DND-41 (cell line): ENCODE results near the gene CLIP3.

Experiments used
- ATAC-seq: fragments of 200-7000 bp; cut with Tn5 transposase; 3 replicates; pipeline ENCODE4 v1.9.1; 2021; ENCODE audit warnings: low read depth; ENCODE audit not compliant: insufficient read depth
- DNase-seq: peaks from one replicate; pipeline ENCODE4 v3.0.0-alpha.2; 2020
- H2AFZ ChIP-seq: 2 replicates; pipeline ENCODE4 v1.6.0; 2012; ENCODE audit warnings: low read depth, low read length
- H3K27ac ChIP-seq: 2 replicates; pipeline ENCODE4 v1.5.1; 2012; ENCODE audit warnings: low read length, inconsistent platforms
- H3K27me3 ChIP-seq: fragments of 200-600 bp; sonication (generic); 2 replicates; pipeline ENCODE4 v1.6.0; 2012; ENCODE audit warnings: low read length, mild to moderate bottlenecking, inconsistent platforms; ENCODE audit not compliant: insufficient read depth, poor library complexity
- H3K36me3 ChIP-seq: 2 replicates; pipeline ENCODE4 v1.5.1; 2012; ENCODE audit warnings: low read length, inconsistent platforms; ENCODE audit not compliant: insufficient read depth
- H3K4me1 ChIP-seq: 2 replicates; pipeline ENCODE4 v1.5.1; 2012; ENCODE audit warnings: mild to moderate bottlenecking, low read length; ENCODE audit not compliant: insufficient read depth
- H3K4me2 ChIP-seq: 2 replicates; pipeline ENCODE4 v1.6.0; 2012; ENCODE audit warnings: mild to moderate bottlenecking, moderate library complexity, low read length, inconsistent platforms; ENCODE audit not compliant: insufficient read depth
- H3K4me3 ChIP-seq, 2 experiments: fragments of 200-600 bp in 1 of 2; shearing (Covaris generic) in 1 of 2; 2 replicates each; pipeline ENCODE4 v1.5.1; 2012 to 2016; ENCODE audit warnings: inconsistent platforms in 2 of 2, low read length in 2 of 2, mild to moderate bottlenecking in 2 of 2, low read depth in 1 of 2, moderate library complexity in 1 of 2
- H3K79me2 ChIP-seq: 2 replicates; pipeline ENCODE4 v1.6.0; 2012; ENCODE audit warnings: low read length, inconsistent platforms; ENCODE audit not compliant: insufficient read depth
- H3K9ac ChIP-seq: 2 replicates; pipeline ENCODE4 v1.6.0; 2012; ENCODE audit warnings: low read depth, mild to moderate bottlenecking, inconsistent platforms, low read length, moderate library complexity
- H3K9me3 ChIP-seq: 2 replicates; pipeline ENCODE4 v1.5.1; 2012; ENCODE audit warnings: low read length, moderate library complexity, mild to moderate bottlenecking, inconsistent platforms; ENCODE audit not compliant: insufficient read depth, severe bottlenecking
- H4K20me1 ChIP-seq: 2 replicates; pipeline ENCODE4 v1.6.0; 2012; ENCODE audit warnings: low read length; ENCODE audit not compliant: insufficient read depth
- EZH2 ChIP-seq: IDR thresholded peaks from 3 replicates; pipeline ENCODE4 v1.6.1; 2012; ENCODE audit warnings: borderline replicate concordance, low read depth, mild to moderate bottlenecking, moderate library complexity, low read length, inconsistent platforms; ENCODE audit not compliant: severe bottlenecking
- TF ChIP-seq, protein P1 (sequence below): IDR thresholded peaks from 2 replicates; pipeline ENCODE4 v1.5.1; 2012; ENCODE audit warnings: borderline replicate concordance, low read length, moderate library complexity, mild to moderate bottlenecking; ENCODE audit not compliant: poor library complexity, severe bottlenecking; ENCODE audit errors: extremely low read depth

The CLIP3 gene

DNA sequence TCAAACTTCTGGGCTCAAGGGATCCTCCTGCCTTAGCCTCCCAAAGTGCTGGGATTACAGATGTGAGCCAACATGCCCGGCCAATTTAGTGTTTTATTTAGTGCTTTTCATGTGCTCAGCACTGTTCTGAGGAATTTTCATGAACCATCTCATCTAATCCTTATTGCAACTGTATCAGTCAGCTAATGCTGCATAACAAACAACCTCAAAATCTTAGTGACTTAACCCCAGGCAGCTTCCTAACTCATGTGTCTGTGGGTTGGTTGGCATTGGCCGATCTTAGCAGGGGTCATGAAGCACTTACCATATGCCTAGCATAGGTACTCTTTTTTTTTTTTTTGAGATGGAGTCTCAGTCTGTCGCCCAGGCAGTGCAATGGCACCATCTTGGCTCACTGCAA lies 43.8 kb downstream of the CLIP3 start:
- no peak for TF ChIP-seq EZH2
- ATAC-seq (no peak), DNase-seq (no peak)
- H3K9ac ChIP-seq: no peak overlapping the region
- no peak overlapping the region for H2AFZ ChIP-seq
- H3K9me3 ChIP-seq: no peaks in the 10 kb centered on the region
- H3K79me2 ChIP-seq: no peaks in the 10 kb centered on the region
- no peaks in the 10 kb centered on the region for H3K4me1 ChIP-seq
- H3K4me3 ChIP-seq: no peak overlapping the region
- no peaks in the 10 kb centered on the region; the same call in 1 of the 2 replicates for H4K20me1 ChIP-seq
- H3K27me3 ChIP-seq: peaks cover 21% of the 10 kb centered on the region
- H3K27ac ChIP-seq: no peak overlapping the region
- no peak overlapping the region for H3K4me2 ChIP-seq
- H3K36me3 ChIP-seq: no peaks in the 10 kb centered on the region

DNA sequence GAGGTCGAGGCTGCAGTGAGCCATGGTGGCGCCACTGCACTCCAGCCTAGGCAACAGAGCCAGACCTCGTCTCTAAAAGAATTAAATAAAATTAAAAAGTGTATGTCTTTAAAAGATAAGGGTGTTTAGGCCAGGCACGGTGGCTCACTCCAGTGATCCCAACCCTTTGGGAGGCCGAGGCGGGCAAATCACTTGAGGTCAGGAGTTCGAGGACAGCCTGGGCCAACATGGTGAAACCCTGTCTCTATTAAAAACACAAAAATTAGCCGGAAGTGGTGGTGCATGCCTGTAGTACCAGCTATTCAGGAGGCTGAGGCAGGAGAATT lies 45.1 kb downstream of the CLIP3 start:
- ATAC-seq (no peak), DNase-seq (no peak)
- Histone ChIP-seq H4K20me1 (no peaks in the 10 kb centered on the region; the same call in 1 of the 2 replicates), H3K4me1 (no peaks in the 10 kb centered on the region), H3K36me3 (no peaks in the 10 kb centered on the region), H3K4me3 (no peak overlapping the region), H3K27ac (no peak overlapping the region), H2AFZ (no peak overlapping the region), H3K27me3 (peaks cover 21% of the 10 kb centered on the region), H3K9me3 (no peaks in the 10 kb centered on the region), H3K4me2 (no peak overlapping the region), H3K79me2 (no peaks in the 10 kb centered on the region), H3K9ac (no peak overlapping the region)
- no peak for TF ChIP-seq EZH2

DNA sequence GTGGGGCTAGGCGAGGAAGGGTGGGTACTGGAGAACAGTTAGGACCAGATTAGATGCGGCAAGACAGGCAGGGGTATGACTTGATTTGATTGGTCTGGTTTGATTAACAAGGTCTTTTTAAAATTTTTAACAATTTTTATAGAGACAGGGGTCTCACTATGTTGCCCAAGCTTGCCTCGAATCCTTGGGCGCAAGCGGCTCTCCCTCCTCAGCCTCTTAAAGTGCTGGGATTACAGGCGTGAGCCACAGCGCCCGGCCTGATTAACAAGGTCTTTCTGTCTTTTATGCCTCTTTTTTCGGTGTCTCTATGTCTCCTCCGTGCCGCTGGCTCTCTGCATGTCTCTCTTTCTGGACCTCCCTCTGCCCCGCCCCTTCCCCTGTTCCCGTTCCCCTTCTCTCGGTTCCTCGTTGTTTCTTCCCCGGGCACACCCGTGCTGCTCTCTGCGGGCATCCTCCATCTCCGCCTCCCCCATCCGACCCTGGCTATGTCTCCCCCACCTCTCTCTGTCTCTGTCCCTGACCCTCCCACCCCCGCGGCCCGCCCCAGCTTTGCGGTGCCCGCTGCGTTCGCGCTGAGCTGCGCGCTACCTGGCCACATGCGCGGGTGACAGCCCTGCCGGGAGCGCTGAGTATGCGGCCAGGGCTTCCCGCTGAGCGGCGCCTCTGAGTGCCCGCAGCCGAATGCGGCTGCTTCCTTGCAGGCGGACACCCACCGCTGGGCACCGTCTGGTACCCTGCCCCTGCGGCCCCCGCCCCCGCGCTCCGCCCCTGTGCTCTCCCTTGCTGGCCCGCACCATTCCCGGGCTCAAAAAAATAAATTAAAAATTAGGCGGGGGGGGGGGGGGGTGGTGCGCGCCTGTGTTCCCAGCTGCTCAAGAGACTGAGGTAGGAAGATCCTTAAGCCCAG lies 45.8 kb downstream of the CLIP3 start:
- Histone ChIP-seq H3K4me1 (no peaks in the 10 kb centered on the region), H3K79me2 (no peaks in the 10 kb centered on the region), H3K9me3 (no peaks in the 10 kb centered on the region), H3K27me3 (peaks cover 21% of the 10 kb centered on the region), H3K4me3 (no peak overlapping the region), H4K20me1 (no peaks in the 10 kb centered on the region; the same call in 1 of the 2 replicates), H3K4me2 (peak overlapping the region; percentile 22; the same call in 1 of the 2 replicates), H3K36me3 (no peaks in the 10 kb centered on the region), H3K27ac (no peak overlapping the region), H2AFZ (no peak overlapping the region), H3K9ac (no peak overlapping the region)
- no peak for DNase-seq
- no peak for TF ChIP-seq EZH2
- TF ChIP-seq, protein P1, sequence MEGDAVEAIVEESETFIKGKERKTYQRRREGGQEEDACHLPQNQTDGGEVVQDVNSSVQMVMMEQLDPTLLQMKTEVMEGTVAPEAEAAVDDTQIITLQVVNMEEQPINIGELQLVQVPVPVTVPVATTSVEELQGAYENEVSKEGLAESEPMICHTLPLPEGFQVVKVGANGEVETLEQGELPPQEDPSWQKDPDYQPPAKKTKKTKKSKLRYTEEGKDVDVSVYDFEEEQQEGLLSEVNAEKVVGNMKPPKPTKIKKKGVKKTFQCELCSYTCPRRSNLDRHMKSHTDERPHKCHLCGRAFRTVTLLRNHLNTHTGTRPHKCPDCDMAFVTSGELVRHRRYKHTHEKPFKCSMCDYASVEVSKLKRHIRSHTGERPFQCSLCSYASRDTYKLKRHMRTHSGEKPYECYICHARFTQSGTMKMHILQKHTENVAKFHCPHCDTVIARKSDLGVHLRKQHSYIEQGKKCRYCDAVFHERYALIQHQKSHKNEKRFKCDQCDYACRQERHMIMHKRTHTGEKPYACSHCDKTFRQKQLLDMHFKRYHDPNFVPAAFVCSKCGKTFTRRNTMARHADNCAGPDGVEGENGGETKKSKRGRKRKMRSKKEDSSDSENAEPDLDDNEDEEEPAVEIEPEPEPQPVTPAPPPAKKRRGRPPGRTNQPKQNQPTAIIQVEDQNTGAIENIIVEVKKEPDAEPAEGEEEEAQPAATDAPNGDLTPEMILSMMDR: no peak
- ATAC-seq: peak; percentile 45; the same call in 2 of the 3 replicates

DNA sequence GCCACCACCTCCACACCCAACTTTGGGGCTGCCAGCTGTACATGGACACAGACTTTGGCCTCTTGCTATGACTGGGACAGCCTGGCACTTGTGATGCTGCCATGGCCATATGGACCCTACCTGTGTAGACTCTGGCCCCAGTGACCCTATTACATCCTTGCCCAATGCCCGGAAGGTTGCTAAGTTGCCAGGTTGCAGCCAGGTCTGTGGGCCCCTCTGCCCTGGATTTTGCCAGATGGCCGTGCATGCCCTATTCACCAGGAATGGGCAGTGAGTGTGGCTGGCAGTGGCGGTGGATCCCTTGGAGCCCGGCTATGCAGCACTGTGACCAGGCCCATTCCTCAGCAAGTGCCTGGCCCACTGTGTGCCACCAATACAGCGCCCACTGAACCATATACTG lies 46.6 kb downstream of the CLIP3 start:
- Histone ChIP-seq H3K4me2 (no peak overlapping the region), H4K20me1 (no peaks in the 10 kb centered on the region; the same call in 1 of the 2 replicates), H3K9me3 (no peaks in the 10 kb centered on the region), H3K27me3 (peaks cover 21% of the 10 kb centered on the region), H3K27ac (no peak overlapping the region), H3K36me3 (no peaks in the 10 kb centered on the region), H3K4me1 (no peaks in the 10 kb centered on the region), H3K9ac (no peak overlapping the region), H3K4me3 (no peak overlapping the region), H3K79me2 (no peaks in the 10 kb centered on the region), H2AFZ (no peak overlapping the region)
- ATAC-seq (no peak), DNase-seq (no peak)
- TF ChIP-seq, protein P1: no peak
- TF ChIP-seq EZH2: no peak
